GM12892 (cell line): ENCODE measurements around the gene EDEM3.

ENCODE experiments used
- POLR2A ChIP-seq: IDR thresholded peaks from 2 replicates; pipeline ENCODE4 v1.6.1; 2011; ENCODE audit warnings: low read depth, low read length, control low read depth
- POLR2AphosphoS5 ChIP-seq: IDR thresholded peaks from 2 replicates; pipeline ENCODE4 v1.6.1; 2011; ENCODE audit warnings: low read depth, low read length, control low read depth
- TAF1 ChIP-seq: IDR thresholded peaks from 2 replicates; pipeline ENCODE4 v1.6.1; 2011; ENCODE audit warnings: low read depth, mild to moderate bottlenecking, control low read depth, low read length, borderline replicate concordance

GRCh38 chr1:184664661-184665060 lies 90.0 kb downstream of the EDEM3 start:
- TF ChIP-seq POLR2AphosphoS5: no peak
- TF ChIP-seq POLR2A: no peak
- TF ChIP-seq TAF1: no peak
